Coronary artery (tissue), 2 donors: ENCODE measurements around the gene ANKRD36.
"Not testable (repeated sequence)": the region's sequence is repeated elsewhere in the genome, so short reads cannot be mapped to it uniquely, and the experiment has no call there.

Source experiments
- DNase-seq: peaks from one replicate; pipeline ENCODE4 v3.0.0-alpha.2; 2017; ENCODE audit warnings: low spot score
- H3K27ac ChIP-seq, 2 donors: fragments of 200-600 bp; sonication (generic); one replicate each; pipeline ENCODE4 v1.5.1; 2016 to 2019
- H3K4me3 ChIP-seq: fragments of 200-600 bp; sonication (generic); 2 replicates; pipeline ENCODE4 v1.5.1; 2016; ENCODE audit warnings: mild to moderate bottlenecking, moderate library complexity
- CTCF ChIP-seq: fragments of 200-600 bp; sonication (generic); IDR thresholded peaks from one replicate; pipeline ENCODE4 v1.5.1; 2019; ENCODE audit warnings: antibody characterized with exemption

Gene ANKRD36

DNA sequence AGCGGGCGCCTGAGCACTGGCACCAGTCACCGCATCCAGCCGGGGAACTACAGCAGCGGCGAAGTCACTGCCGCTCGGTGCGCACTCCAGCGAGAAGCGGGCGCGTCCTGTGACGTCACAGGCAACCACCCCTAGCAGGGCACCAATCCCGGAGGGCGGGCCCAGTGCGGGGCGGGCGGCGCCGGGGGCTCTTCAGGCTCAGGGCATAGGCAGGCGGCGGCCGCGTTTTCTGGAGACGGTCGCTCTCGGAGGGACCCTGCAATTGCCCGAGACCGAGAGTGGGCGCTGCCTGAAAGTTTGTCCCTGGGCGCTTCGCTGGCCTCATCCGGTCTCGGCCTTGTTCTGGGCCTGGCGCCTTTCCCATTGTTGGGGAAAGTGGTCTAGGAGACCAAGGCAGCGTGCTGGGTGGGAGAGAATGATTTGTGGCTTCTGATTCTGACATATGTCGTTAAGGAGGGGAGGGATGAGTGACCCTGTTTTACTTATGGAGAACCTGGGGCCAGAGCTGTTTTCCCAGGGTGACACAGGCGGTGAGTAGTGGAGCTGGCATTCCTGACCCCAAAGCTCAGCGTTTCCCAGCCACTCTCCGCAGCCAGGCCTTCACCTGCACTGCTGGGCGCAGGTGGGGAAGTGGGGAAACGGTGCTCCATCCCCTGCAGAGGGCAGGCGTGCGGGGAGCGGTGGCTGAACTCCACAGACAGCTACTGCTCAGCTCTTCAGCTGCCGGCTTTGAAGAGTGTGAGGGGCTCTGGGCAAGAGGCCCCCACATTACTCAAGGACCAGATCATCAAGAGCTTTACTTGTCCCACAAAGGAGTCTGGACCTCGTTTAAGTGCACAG, 18.0 kb upstream of the ANKRD36 start, which contains the start of gene FAHD2B:
Gene FAHD2B, minus strand, starts transcription at position 111 of the 840 bp plus-strand sequence. CDS start 3,176 bp downstream, outside the sequence.
- H3K4me3 ChIP-seq: peak within 1 kb of the TSS; percentile 68
- peak within 1 kb of the TSS; percentile 66 to 84 for H3K27ac ChIP-seq
- DNase-seq: not testable (repeated sequence)

- no peak for TF ChIP-seq CTCF
- peak overlapping the region in 1 of 2 donors; percentile 84 for H3K27ac ChIP-seq
- peak overlapping the region; percentile 68 for H3K4me3 ChIP-seq
- no peak for DNase-seq
These were observed 17.3 kb upstream of the ANKRD36 start for GRCh38 chr2:97095661-97096060.

GRCh38 chr2:97098786-97099372, 14.1 kb upstream of the ANKRD36 start:
- H3K4me3 ChIP-seq, H3K27ac ChIP-seq, DNase-seq: not testable (repeated sequence)

DNA sequence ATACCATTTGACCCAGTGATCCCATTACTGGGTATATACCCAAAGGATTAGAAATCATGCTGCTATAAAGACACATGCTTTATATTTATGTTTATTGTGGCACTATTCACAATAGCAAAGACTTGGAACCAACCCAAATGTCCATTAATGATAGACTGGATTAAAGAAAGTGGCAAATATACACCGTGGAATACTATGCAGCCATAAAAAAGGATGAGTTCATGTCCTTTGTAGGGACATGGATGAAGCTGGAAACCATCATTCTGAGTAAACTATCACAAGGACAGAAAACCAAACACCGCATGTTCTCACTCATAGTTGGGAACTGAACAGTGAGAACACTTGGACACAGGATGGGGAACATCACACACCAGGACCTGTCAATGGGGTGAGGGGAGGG, 6.1 kb upstream of the ANKRD36 start:
- not testable (repeated sequence) for H3K27ac ChIP-seq, H3K4me3 ChIP-seq, DNase-seq

- H3K4me3 ChIP-seq, H3K27ac ChIP-seq, DNase-seq: not testable (repeated sequence)
These were observed 1.7 kb upstream of the ANKRD36 start for GRCh38 chr2:97111246-97111645.

DNA sequence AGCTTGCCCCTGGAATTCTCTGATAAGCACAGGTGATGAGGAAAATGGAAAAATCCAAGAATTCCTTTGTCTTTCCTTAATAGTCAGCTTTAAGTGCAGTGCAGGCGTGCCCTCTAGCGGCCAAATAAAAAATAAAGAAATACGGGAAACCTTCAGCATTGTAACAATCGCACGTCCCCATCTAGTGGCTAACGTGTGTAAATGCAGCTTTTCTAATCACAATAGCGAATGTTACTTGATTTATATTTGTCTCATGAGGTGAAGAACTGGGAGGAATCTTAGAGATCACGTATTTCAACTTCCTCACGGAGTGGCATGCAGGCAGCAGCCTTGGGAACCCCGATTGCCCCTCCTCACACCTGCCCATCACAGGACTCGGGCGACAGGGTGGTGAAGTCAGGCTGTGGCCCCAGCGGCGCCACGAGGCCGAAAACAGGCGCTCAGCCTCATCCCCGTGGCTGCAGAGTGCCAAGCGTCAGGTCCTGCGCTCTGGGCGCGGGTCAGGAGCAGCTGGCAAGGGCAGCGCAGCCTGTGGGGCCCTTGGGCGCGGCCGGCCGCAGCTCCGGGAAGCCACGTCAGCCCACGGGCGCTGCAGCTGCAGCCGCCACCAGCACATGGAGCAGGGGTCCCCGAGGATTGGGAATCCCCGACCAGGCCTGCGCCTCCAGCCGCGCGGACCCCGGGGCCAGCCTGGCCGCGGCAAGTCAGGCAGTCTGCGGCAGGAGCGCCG, 468 bp upstream of the ANKRD36 start:
- DNase-seq: not testable (repeated sequence)
- Histone ChIP-seq H3K4me3 (peak overlapping the region; percentile 93), H3K27ac (peak overlapping the region; percentile 87 to 99)
- peak; percentile 73 for TF ChIP-seq CTCF

- H3K27ac ChIP-seq: peak overlapping the region; percentile 87 to 99
- not testable (repeated sequence) for DNase-seq
- H3K4me3 ChIP-seq: peak overlapping the region; percentile 93
These were observed 916 bp downstream of the ANKRD36 start for GRCh38 chr2:97113882-97114255.

GRCh38 chr2:97129090-97129489, 16.1 kb downstream of the ANKRD36 start:
- not testable (repeated sequence) for H3K27ac ChIP-seq, H3K4me3 ChIP-seq, DNase-seq

- H3K27ac ChIP-seq, DNase-seq, H3K4me3 ChIP-seq: not testable (repeated sequence)
These were observed 31.1 kb downstream of the ANKRD36 start for GRCh38 chr2:97144016-97144415.

- H3K4me3 ChIP-seq, H3K27ac ChIP-seq, DNase-seq: not testable (repeated sequence)
These were observed 53.6 kb downstream of the ANKRD36 start for GRCh38 chr2:97166548-97166947.

DNA sequence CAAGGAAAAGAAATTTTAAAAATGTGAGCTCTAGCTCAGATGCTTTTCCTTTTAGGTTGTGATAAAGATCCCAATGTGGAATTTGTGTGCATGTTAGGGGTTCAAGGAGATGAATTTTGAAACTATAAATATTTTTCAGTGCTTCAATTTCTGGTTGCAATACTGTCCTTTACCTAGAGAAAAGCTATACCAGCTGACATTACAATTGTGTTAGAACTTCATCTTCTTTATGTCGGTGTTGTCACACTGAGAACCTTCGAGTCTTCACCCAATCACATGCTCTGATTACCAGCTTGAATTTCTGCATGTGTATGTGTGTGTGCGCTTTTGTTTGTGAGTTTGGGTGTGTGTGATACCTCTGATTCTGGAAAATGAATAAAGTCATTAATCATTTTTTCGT, 55.0 kb downstream of the ANKRD36 start:
- not testable (repeated sequence) for DNase-seq, H3K4me3 ChIP-seq, H3K27ac ChIP-seq

DNA sequence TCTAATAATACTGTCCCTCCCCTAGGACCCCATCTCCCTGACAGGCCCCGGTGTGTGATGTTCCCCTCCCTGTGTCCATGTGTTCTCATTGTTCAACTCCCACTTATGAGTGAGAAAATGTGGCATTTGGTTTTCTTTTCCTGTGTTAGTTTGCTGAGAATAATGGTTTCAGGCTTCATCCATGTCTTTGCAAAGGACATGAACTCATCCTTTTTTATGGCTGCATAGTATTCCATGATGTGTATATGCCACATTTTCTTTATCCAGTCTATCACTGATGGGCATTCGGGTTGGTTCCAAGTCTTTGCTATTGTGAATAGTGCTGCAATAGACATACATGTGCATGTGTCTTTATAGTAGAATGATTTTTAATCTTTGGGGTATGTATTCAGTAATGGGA, 55.6 kb downstream of the ANKRD36 start:
- not testable (repeated sequence) for H3K27ac ChIP-seq, H3K4me3 ChIP-seq, DNase-seq

DNA sequence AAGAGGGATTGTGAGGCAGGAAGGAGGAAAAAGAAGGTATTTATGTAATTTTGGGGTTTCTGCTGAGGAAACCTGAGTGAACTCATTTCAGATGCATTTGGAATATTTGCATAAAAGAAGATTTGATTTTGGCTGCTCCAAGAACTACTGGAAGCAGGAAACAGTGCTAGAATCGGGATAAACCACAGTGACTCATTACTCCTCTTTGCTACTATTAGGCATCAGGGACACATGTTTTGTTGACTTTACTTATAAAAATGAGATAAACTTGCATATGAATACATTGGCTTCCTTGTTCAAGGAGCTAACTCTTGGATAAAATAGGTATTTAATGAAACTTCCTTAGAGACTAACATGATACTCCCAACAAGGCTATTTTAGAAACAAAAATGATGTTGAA, 67.4 kb downstream of the ANKRD36 start:
- H3K27ac ChIP-seq, H3K4me3 ChIP-seq, DNase-seq: not testable (repeated sequence)

GRCh38 chr2:97195349-97195748, 82.4 kb downstream of the ANKRD36 start:
- H3K27ac ChIP-seq, DNase-seq, H3K4me3 ChIP-seq: not testable (repeated sequence)

DNA sequence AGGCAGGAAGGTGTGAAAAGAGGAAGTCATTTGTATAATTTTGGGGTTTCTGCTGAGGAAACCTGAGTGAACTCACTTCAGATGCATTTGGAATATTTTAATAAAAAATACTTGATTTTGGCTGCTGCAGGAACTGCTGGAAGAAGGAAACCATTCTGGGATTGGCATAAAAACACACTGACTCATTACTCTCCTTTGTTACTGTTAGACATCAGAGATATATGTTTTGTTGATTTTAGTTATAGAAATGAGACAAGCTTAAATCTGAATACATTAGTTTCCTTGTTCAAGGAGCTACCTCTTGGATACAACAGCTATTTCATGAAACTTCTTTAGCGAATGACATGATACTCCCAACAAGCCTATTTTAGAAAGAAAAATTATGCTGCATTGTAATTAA, 84.3 kb downstream of the ANKRD36 start:
- not testable (repeated sequence) for H3K4me3 ChIP-seq, DNase-seq, H3K27ac ChIP-seq

DNA sequence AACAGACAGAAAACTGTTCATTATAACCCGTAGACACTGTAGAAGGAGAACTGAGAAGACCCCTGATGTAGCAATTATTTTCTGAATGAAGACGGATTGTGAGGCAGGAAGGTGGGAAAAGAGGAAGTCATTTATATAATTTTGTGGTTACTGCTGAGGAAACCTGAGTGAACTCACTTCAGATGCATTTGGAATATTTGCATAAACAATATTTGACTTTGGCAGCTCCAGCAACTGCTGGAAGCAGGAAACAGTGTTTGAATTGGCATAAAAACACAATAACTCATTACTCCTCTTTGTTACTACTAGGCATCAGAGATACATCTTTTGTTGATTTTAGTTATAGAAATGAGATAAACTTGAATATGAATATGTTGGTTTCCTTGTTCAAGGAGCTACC, 87.9 kb downstream of the ANKRD36 start:
- not testable (repeated sequence) for H3K27ac ChIP-seq, DNase-seq, H3K4me3 ChIP-seq
